Activated naive CD4-positive, alpha-beta T cell treated with anti-CD3 and anti-CD28 coated beads for 36 hours (primary cell): Measurements from ENCODE around the gene CALCOCO2. TPM values are rescaled to one million over a fixed set of nuclear protein-coding genes. Genes with fewer than 3 reads are reported as not detected.

ENCODE experiments used
- CTCF ChIA-PET: fragments of 350-600 bp; sonication (Branson Sonifier 250); formaldehyde crosslinking; loops from one replicate; lab custom pipeline; 2021; ENCODE audit warnings: antibody characterized with exemption; lab: Charles Lee
- DNase-seq: peaks from one replicate; pipeline ENCODE4 v3.0.0-alpha.2; 2020
- H3K27ac Mint-ChIP-seq: one replicate; pipeline ENCODE4 v1.8.0; 2021; ENCODE audit warnings: mild to moderate bottlenecking, mixed read lengths
- H3K27me3 Mint-ChIP-seq: one replicate; pipeline ENCODE4 v1.8.0; 2021; ENCODE audit warnings: low read depth, mixed read lengths
- H3K36me3 Mint-ChIP-seq: one replicate; pipeline ENCODE4 v1.8.0; 2021; ENCODE audit warnings: low read depth, mixed read lengths
- H3K4me1 Mint-ChIP-seq: one replicate; pipeline ENCODE4 v1.8.0; 2021; ENCODE audit warnings: low read depth, mixed read lengths
- H3K4me3 Mint-ChIP-seq: one replicate; pipeline ENCODE4 v1.8.0; 2021; ENCODE audit warnings: mild to moderate bottlenecking, moderate library complexity, mixed read lengths
- H3K9me3 Mint-ChIP-seq: one replicate; pipeline ENCODE4 v1.8.0; 2021; ENCODE audit warnings: mixed read lengths
- intact Hi-C: fragments of 100-400 bp; cut with micrococcal nuclease; formaldehyde crosslinking; loops from one replicate; pipeline ENCODE4 v1.15.1; 2023
- total RNA-seq, 2 experiments: library from RNA; stranded (reverse); gene quantifications; one replicate each; pipeline ENCODE4 v1.2.3, GENCODE V29; 2021

Gene CALCOCO2
- total RNA-seq, 2 experiments from 2014 or later: 78.2 to 80.3 TPM

- intact Hi-C loops: no loop called here
- H3K27ac Mint-ChIP-seq: no peak overlapping the region
- H3K4me3 Mint-ChIP-seq: no peak overlapping the region
- no peaks in the 10 kb centered on the region for H3K36me3 Mint-ChIP-seq
- no peaks in the 10 kb centered on the region for H3K27me3 Mint-ChIP-seq
- CTCF ChIA-PET: interaction anchor here (0.6 to 5.2 kb wide), 11 partner anchors 15 to 575 kb away, joined by 3 to 42 read pairs (median 10); partner anchors contain the start of genes PRAC2 and SNF8
- no peak for DNase-seq
- H3K9me3 Mint-ChIP-seq: no peaks in the 10 kb centered on the region
- peaks cover 2% of the 10 kb centered on the region for H3K4me1 Mint-ChIP-seq
Measured at GRCh38 chr17:48883171-48883570, 52.3 kb downstream of the CALCOCO2 start.

GRCh38 chr17:48890086-48890485 lies 59.3 kb downstream of the CALCOCO2 start:
- CTCF ChIA-PET: interaction anchor here (0.6 to 2.9 kb wide), 5 partner anchors 11 to 143 kb away, joined by 3 to 16 read pairs (median 6); no protein-coding TSS in a partner anchor
- no peaks in the 10 kb centered on the region for H3K9me3 Mint-ChIP-seq
- intact Hi-C loops: loop anchor here (5.0 kb wide), 1 partner anchor 788 kb away; the partner anchor contains the start of gene CBX1
- no peak overlapping the region for H3K27ac Mint-ChIP-seq
- no peaks in the 10 kb centered on the region for H3K27me3 Mint-ChIP-seq
- DNase-seq: no peak
- peaks cover 16% of the 10 kb centered on the region for H3K4me1 Mint-ChIP-seq
- peaks cover 10% of the 10 kb centered on the region for H3K36me3 Mint-ChIP-seq
- H3K4me3 Mint-ChIP-seq: no peak overlapping the region

DNA sequence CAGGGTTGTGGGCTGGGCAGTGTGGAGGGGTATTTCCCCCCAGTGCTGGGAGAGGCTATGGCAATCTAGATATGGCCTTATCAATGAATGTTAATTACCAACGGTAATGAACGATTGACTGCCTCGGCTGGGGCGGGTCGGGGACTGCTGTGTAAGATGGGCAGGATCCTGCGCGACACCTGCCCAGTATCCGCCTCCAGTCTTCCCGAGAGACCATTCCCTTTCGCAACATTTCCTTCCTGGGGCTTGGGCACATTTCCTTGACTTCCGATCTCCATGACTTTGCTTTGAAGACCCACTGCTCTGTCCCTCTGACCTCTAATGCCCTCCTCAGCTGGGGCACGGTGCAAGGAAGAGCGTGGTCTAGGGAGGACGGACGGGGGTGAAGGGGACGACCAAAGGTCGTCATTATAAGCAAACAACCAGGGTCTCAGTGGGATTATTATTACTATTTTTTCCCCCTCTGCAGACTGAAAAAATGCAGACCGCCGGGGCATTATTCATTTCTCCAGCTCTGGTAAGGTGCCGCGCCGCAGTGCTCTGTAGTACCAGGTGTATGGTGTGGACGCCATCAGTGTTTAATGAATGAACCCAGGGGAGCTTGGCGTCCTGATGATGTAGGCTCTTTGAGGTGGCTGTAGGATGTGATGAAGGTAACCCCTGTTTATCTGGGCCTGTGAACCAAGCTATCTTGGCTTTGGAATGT lies 62.3 kb downstream of the CALCOCO2 start:
- peaks cover 25% of the 10 kb centered on the region for H3K4me1 Mint-ChIP-seq
- DNase-seq: peak; percentile 21

GRCh38 chr17:48893646-48894508 lies 63.0 kb downstream of the CALCOCO2 start:
- H3K4me1 Mint-ChIP-seq: peaks cover 25% of the 10 kb centered on the region

More for the DNA sequence above, 62.3 kb downstream of the CALCOCO2 start:
- Mint-ChIP-seq H3K27ac (peak overlapping the region; percentile 95), H3K4me3 (peak overlapping the region; percentile 99), H3K9me3 (no peaks in the 10 kb centered on the region), H3K36me3 (peaks cover 29% of the 10 kb centered on the region), H3K27me3 (no peaks in the 10 kb centered on the region)
- CTCF ChIA-PET: interaction anchor here (0.9 to 3.0 kb wide), 13 partner anchors 9 to 256 kb away, joined by 3 to 15 read pairs (median 4); no protein-coding TSS in a partner anchor
- intact Hi-C loops: loop anchor here (1.0 to 5.0 kb wide), 6 partner anchors 15 to 791 kb away; partner anchors contain the start of genes CALCOCO2, CBX1, SNF8 and UBE2Z

GRCh38 chr17:48894886-48895285 lies 64.1 kb downstream of the CALCOCO2 start:
- Mint-ChIP-seq H3K27ac (no peak overlapping the region), H3K4me1 (peaks cover 25% of the 10 kb centered on the region), H3K4me3 (no peak overlapping the region), H3K27me3 (no peaks in the 10 kb centered on the region), H3K9me3 (no peaks in the 10 kb centered on the region), H3K36me3 (peaks cover 31% of the 10 kb centered on the region)
- no peak for DNase-seq
- CTCF ChIA-PET: interaction anchor here (1.4 to 3.0 kb wide), 3 partner anchors 10 to 137 kb away, joined by 3 to 15 read pairs (median 4); no protein-coding TSS in a partner anchor
- intact Hi-C loops: loop anchor here (5.0 kb wide), 1 partner anchor 793 kb away; the partner anchor contains the start of gene CBX1

More at GRCh38 chr17:48893646-48894508, 63.0 kb downstream of the CALCOCO2 start:
- Mint-ChIP-seq H3K36me3 (peaks cover 31% of the 10 kb centered on the region), H3K9me3 (no peaks in the 10 kb centered on the region), H3K27me3 (no peaks in the 10 kb centered on the region), H3K27ac (peak overlapping the region; percentile 95), H3K4me3 (peak overlapping the region; percentile 99)
- CTCF ChIA-PET: interaction anchor here (1.1 to 3.0 kb wide), 7 partner anchors 9 to 216 kb away, joined by 3 to 15 read pairs (median 4); no protein-coding TSS in a partner anchor
- intact Hi-C loops: loop anchor here (5.0 kb wide), 1 partner anchor 792 kb away; the partner anchor contains the start of gene CBX1
- DNase-seq: no peak

DNA sequence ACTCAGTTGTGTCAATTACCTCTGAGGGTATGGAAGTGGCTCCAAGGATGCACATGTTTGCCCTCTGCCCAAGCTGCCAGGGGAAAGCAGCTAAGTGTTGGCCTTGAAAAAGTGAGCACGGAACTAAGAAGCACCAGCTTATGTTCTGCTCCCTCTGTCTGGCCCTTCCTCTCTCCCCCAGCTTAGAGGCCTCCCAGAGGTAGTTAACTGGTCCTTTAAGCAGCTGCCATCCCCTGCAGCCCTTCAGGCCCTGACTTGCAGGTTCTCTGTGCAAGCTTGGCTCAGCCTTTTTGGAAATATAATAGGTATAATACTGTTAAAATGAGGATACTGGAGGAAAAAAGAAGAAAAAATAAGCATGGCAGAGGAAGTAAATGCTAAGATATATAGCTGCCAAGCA lies 70.4 kb downstream of the CALCOCO2 start:
- no peaks in the 10 kb centered on the region for H3K4me1 Mint-ChIP-seq
- no peak overlapping the region for H3K27ac Mint-ChIP-seq
- H3K36me3 Mint-ChIP-seq: peaks cover 12% of the 10 kb centered on the region
- H3K4me3 Mint-ChIP-seq: no peak overlapping the region
- DNase-seq: no peak
- intact Hi-C loops: no loop called here
- no peaks in the 10 kb centered on the region for H3K27me3 Mint-ChIP-seq
- CTCF ChIA-PET: interaction anchor here (2.7 kb wide), 1 partner anchor 16 kb away, joined by 20 read pairs; no protein-coding TSS in a partner anchor
- no peaks in the 10 kb centered on the region for H3K9me3 Mint-ChIP-seq

- Mint-ChIP-seq H3K4me1 (peaks cover 3% of the 10 kb centered on the region), H3K27ac (no peak overlapping the region), H3K36me3 (no peaks in the 10 kb centered on the region), H3K9me3 (no peaks in the 10 kb centered on the region), H3K27me3 (no peaks in the 10 kb centered on the region), H3K4me3 (no peak overlapping the region)
- CTCF ChIA-PET: interaction anchor here (0.6 to 2.7 kb wide), 3 partner anchors 18 to 172 kb away, joined by 3 to 20 read pairs (median 3); no protein-coding TSS in a partner anchor
- DNase-seq: no peak
- intact Hi-C loops: no loop called here
Measured at GRCh38 chr17:48903401-48903800, 72.6 kb downstream of the CALCOCO2 start.

DNA sequence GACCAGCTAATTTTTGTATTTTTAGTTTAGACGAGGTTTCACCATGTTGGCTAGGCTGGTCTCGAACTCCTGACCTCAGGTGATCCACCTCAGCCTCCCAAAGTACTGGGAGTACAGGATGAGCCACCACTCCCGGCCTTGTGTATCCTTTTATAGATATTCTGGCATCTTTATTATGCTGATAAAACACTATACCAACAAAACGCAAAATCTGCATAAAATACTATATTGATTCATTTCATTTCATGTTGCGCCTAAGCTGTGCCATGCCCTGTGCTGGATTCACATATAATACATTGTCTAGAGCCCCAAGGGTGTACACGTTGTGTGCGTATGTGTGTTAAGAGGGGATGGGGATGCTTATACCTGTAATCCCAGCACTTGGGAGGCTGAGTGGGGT lies 73.6 kb downstream of the CALCOCO2 start:
- Mint-ChIP-seq H3K27ac (no peak overlapping the region), H3K4me1 (peaks cover 6% of the 10 kb centered on the region), H3K4me3 (no peak overlapping the region), H3K27me3 (no peaks in the 10 kb centered on the region), H3K9me3 (no peaks in the 10 kb centered on the region), H3K36me3 (peaks cover 3% of the 10 kb centered on the region)
- DNase-seq: no peak
- intact Hi-C loops: no loop called here
- CTCF ChIA-PET: no interaction called here

- Mint-ChIP-seq H3K4me3 (no peak overlapping the region), H3K27me3 (no peaks in the 10 kb centered on the region), H3K27ac (no peak overlapping the region)
Measured at GRCh38 chr17:48905987-48906515, 75.2 kb downstream of the CALCOCO2 start.

DNA sequence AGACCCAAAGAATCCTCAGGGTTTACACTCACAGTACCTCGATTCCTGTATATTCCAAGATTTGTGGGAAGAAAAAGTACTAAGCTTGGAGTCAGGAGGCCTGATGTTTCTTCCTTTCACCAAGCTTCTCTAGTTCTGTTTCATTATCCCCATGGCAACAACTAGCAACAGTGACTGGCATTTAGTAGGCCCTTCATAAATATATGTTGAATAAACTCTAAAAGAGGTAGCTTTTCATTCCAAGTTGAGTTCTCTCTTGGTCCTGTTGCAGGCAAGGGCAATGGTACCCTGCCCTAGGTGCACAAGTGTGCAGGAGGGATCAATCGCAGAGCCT lies 76.8 kb downstream of the CALCOCO2 start:
- CTCF ChIA-PET: interaction anchor here (0.6 to 1.0 kb wide), 3 partner anchors 11 to 125 kb away, joined by 3 read pairs; partner anchors contain the start of gene ATP5MC1
- peak overlapping the region; percentile 88 for H3K4me3 Mint-ChIP-seq
- intact Hi-C loops: loop anchor here (1.0 to 2.0 kb wide), 3 partner anchors 9 to 77 kb away; partner anchors contain the start of genes ATP5MC1 and CALCOCO2
- H3K36me3 Mint-ChIP-seq: peaks cover 20% of the 10 kb centered on the region
- peaks cover 38% of the 10 kb centered on the region for H3K4me1 Mint-ChIP-seq
- H3K27me3 Mint-ChIP-seq: no peaks in the 10 kb centered on the region
- no peaks in the 10 kb centered on the region for H3K9me3 Mint-ChIP-seq
- H3K27ac Mint-ChIP-seq: peak overlapping the region; percentile 96
- no peak for DNase-seq

More at GRCh38 chr17:48905987-48906515, 75.2 kb downstream of the CALCOCO2 start:
- Mint-ChIP-seq H3K9me3 (no peaks in the 10 kb centered on the region), H3K36me3 (peaks cover 13% of the 10 kb centered on the region), H3K4me1 (peaks cover 22% of the 10 kb centered on the region)
- intact Hi-C loops: no loop called here
- no peak for DNase-seq
- CTCF ChIA-PET: no interaction called here

- peak within 1 kb of the TSS; percentile 96 for H3K27ac Mint-ChIP-seq
- peak; percentile 93 for DNase-seq
- CTCF ChIA-PET: interaction anchor here (1.0 to 1.2 kb wide), 3 partner anchors 16 to 124 kb away, joined by 3 to 5 read pairs (median 3); partner anchors contain the start of gene ATP5MC1
- H3K4me1 Mint-ChIP-seq: peaks cover 44% of the 10 kb centered on the region
- H3K36me3 Mint-ChIP-seq: peaks cover 24% of the 10 kb centered on the region
- no peaks in the 10 kb centered on the region for H3K27me3 Mint-ChIP-seq
- H3K9me3 Mint-ChIP-seq: no peaks in the 10 kb centered on the region
- peak within 1 kb of the TSS; percentile 88 for H3K4me3 Mint-ChIP-seq
- intact Hi-C loops: loop anchor here (1.0 to 2.0 kb wide), 3 partner anchors 8 to 77 kb away; partner anchors contain the start of genes ATP5MC1 and CALCOCO2
Measured at GRCh38 chr17:48908047-48908843, 77.4 kb downstream of the CALCOCO2 start, which contains the start of gene UBE2Z. TSS of gene UBE2Z (plus strand) at chr17:48908407. CDS start at chr17:48908504, 97 bp downstream.
